Measurements from ENCODE around the gene GGA3.

DNA sequence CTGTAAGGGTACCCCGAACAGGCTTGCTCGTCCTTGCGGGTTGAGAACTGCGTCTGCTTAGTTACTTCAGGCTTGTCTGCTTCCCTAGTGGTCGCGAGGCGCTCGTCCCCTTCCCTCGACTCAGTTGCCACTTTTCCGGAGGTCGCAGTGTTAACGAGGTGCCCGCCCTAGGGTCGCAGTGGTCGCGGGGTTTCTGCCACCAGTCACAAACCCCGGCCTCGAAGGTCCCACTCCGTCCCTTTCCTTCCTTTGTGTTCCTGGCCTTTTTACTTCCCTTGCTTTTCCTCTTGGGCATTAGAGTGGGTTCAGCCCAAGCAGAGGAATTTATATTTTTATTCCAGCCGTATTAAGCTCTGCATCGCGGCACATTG lies 55.6 kb downstream of the GGA3 start:
- TF ChIP-seq, protein P1, sequence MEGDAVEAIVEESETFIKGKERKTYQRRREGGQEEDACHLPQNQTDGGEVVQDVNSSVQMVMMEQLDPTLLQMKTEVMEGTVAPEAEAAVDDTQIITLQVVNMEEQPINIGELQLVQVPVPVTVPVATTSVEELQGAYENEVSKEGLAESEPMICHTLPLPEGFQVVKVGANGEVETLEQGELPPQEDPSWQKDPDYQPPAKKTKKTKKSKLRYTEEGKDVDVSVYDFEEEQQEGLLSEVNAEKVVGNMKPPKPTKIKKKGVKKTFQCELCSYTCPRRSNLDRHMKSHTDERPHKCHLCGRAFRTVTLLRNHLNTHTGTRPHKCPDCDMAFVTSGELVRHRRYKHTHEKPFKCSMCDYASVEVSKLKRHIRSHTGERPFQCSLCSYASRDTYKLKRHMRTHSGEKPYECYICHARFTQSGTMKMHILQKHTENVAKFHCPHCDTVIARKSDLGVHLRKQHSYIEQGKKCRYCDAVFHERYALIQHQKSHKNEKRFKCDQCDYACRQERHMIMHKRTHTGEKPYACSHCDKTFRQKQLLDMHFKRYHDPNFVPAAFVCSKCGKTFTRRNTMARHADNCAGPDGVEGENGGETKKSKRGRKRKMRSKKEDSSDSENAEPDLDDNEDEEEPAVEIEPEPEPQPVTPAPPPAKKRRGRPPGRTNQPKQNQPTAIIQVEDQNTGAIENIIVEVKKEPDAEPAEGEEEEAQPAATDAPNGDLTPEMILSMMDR (IDR thresholded peaks at IDR 0.05) = no peak
- TF ChIP-seq POLR2AphosphoS5 (IDR thresholded peaks at IDR 0.05) = no peak

All from stomach (tissue), 4 donors.